Natural killer cell (primary cell): ENCODE measurements around the gene NCBP1. TPM values are rescaled to one million over a fixed set of nuclear protein-coding genes. Genes with fewer than 3 reads are reported as not detected.
"Not testable (repeated sequence)": the region's sequence is repeated elsewhere in the genome, so short reads cannot be mapped to it uniquely, and the experiment has no call there.

Source experiments
- ATAC-seq, 3 donors: fragments of 150-1000 bp in 2 of 3; fragments of 200-7000 bp in 1 of 3; cut with Tn5 transposase; 1 replicate in 1 of 3; 2 replicates in 2 of 3; pipeline ENCODE4 v1.10.0; 2021; ENCODE audit warnings: mild to moderate bottlenecking in 2 of 3, moderate library complexity in 2 of 3
- DNase-seq, 2 donors: peaks; one replicate each; pipeline versions ENCODE4 v3.0.0 to v3.0.0-alpha.2; 2013 to 2021; ENCODE audit warnings: mixed read lengths in 1 of 2
- H3K27ac ChIP-seq: one replicate; pipeline ENCODE4 v1.5.1; 2013; ENCODE audit warnings: mild to moderate bottlenecking, low read length
- H3K27me3 ChIP-seq: one replicate; pipeline ENCODE4 v1.6.1; 2013; ENCODE audit warnings: low read length; ENCODE audit not compliant: control insufficient read depth, insufficient read depth
- H3K36me3 ChIP-seq: one replicate; pipeline ENCODE4 v1.6.1; 2013; ENCODE audit warnings: low read length; ENCODE audit not compliant: control insufficient read depth, insufficient read depth
- H3K4me1 ChIP-seq: one replicate; pipeline ENCODE4 v1.6.1; 2013; ENCODE audit warnings: low read length; ENCODE audit not compliant: control insufficient read depth, insufficient read depth
- H3K4me3 ChIP-seq: one replicate; pipeline ENCODE4 v1.5.1; 2013; ENCODE audit warnings: low read length
- H3K9me3 ChIP-seq: one replicate; pipeline ENCODE4 v1.6.1; 2013; ENCODE audit warnings: low read length; ENCODE audit not compliant: control insufficient read depth, insufficient read depth
- H3K27ac Mint-ChIP-seq, 2 donors: one replicate each; pipeline ENCODE4 v1.8.0; 2022; ENCODE audit warnings: mild to moderate bottlenecking in 2 of 2, mixed read lengths in 2 of 2, moderate library complexity in 1 of 2
- H3K27me3 Mint-ChIP-seq, 2 donors: one replicate each; pipeline ENCODE4 v1.8.0; 2022; ENCODE audit warnings: low read depth in 2 of 2, mixed read lengths in 2 of 2
- H3K36me3 Mint-ChIP-seq: one replicate; pipeline ENCODE4 v1.8.0; 2022; ENCODE audit warnings: mixed read lengths
- H3K4me1 Mint-ChIP-seq, 2 donors: one replicate each; pipeline ENCODE4 v1.8.0; 2022; ENCODE audit warnings: mixed read lengths in 2 of 2
- H3K4me3 Mint-ChIP-seq: one replicate; pipeline ENCODE4 v1.8.0; 2022; ENCODE audit warnings: mild to moderate bottlenecking, moderate library complexity, mixed read lengths
- H3K9me3 Mint-ChIP-seq, 2 donors: one replicate each; pipeline ENCODE4 v1.8.0; 2022; ENCODE audit warnings: mixed read lengths in 2 of 2
- CTCF ChIP-seq: fragments of 200-600 bp; IDR thresholded peaks from one replicate; pipeline ENCODE4 v1.8.0; 2022; ENCODE audit warnings: antibody characterized with exemption
- WGBS: methylation state at CpG from one replicate; pipeline ENCODE4 v1.1.7; 2013; ENCODE audit warnings: missing lambda C conversion rate; ENCODE audit not compliant: insufficient coverage; 5-methylcytosine and 5-hydroxymethylcytosine counted together
- intact Hi-C: fragments of 100-400 bp; cut with micrococcal nuclease; formaldehyde crosslinking; loops from one replicate; pipeline ENCODE4 v1.14.2; 2022
- total RNA-seq, 4 donors: library from RNA; stranded (reverse); fragments of 120-200 nt in 1 of 4; gene quantifications; one replicate each; pipeline versions ENCODE4 v1.2.3 to v1.2.4, GENCODE V29; 2013 to 2022

The NCBP1 gene
- 10 to 100 TPM; 39.3 to 55.2 (median 51.2) TPM for total RNA-seq
- total RNA-seq (2013): 46.9 TPM

- peaks cover 30% of the 10 kb centered on the region for H3K4me1 ChIP-seq
- under 1% methylated on average over 83 of the region's 83 CpGs for WGBS
- no peak for TF ChIP-seq CTCF
Observed at GRCh38 chr9:97632985-97633858, at the start of gene NCBP1, which contains the start of gene TSTD2. NCBP1 (plus strand) TSS chr9:97633821; CDS start chr9:97633882, 61 bp downstream. TSTD2 (minus strand) TSS chr9:97633368; CDS start chr9:97627562, 5,806 bp downstream.

GRCh38 chr9:97584778-97585177, 48.8 kb upstream of the NCBP1 start:
- H3K36me3 ChIP-seq, H3K9me3 Mint-ChIP-seq, ATAC-seq, H3K9me3 ChIP-seq, H3K27ac ChIP-seq, H3K4me1 ChIP-seq, DNase-seq, intact Hi-C loops, H3K27me3 Mint-ChIP-seq, H3K4me3 ChIP-seq, H3K4me3 Mint-ChIP-seq, H3K27me3 ChIP-seq, H3K36me3 Mint-ChIP-seq, H3K27ac Mint-ChIP-seq, H3K4me1 Mint-ChIP-seq: not testable (repeated sequence)
- no CpG with 5 or more reads among the region's 2 CpGs for WGBS

More at GRCh38 chr9:97632985-97633858, at the start of gene NCBP1, which contains the start of gene TSTD2:
- H3K4me3 Mint-ChIP-seq: peak within 1 kb of the TSS; percentile 94
- DNase-seq (peak; percentile 93 to 98), ATAC-seq (peak; percentile 84 to 96 (median 89))
- Histone ChIP-seq H3K36me3 (no peaks in the 10 kb centered on the region), H3K4me3 (peak within 1 kb of the TSS; percentile 91), H3K9me3 (no peaks in the 10 kb centered on the region), H3K27me3 (no peaks in the 10 kb centered on the region), H3K27ac (peak within 1 kb of the TSS; percentile 93)
- peak within 1 kb of the TSS; percentile 96 to 100 for H3K27ac Mint-ChIP-seq
- no peaks in the 10 kb centered on the region for H3K36me3 Mint-ChIP-seq
- H3K9me3 Mint-ChIP-seq: no peaks in the 10 kb centered on the region
- H3K27me3 Mint-ChIP-seq: no peaks in the 10 kb centered on the region
- intact Hi-C loops: loop anchor here (1.0 to 2.0 kb wide), 2 partner anchors 63 to 290 kb away; partner anchors contain the start of gene TRMO
- H3K4me1 Mint-ChIP-seq: peaks cover 45 to 65% of the 10 kb centered on the region in 2 donors

- H3K4me1 Mint-ChIP-seq, H3K4me3 Mint-ChIP-seq, H3K27me3 ChIP-seq, H3K9me3 Mint-ChIP-seq, H3K27ac ChIP-seq, ATAC-seq, intact Hi-C loops, H3K9me3 ChIP-seq, DNase-seq, H3K36me3 ChIP-seq, H3K36me3 Mint-ChIP-seq, H3K4me1 ChIP-seq, H3K4me3 ChIP-seq, H3K27ac Mint-ChIP-seq: not testable (repeated sequence)
- WGBS: 96% methylated on average over 4 of the region's 7 CpGs
- peaks cover 0 to 12% of the 10 kb centered on the region in 2 donors for H3K27me3 Mint-ChIP-seq
Observed at GRCh38 chr9:97586909-97587308, 46.7 kb upstream of the NCBP1 start.

- intact Hi-C loops: no loop called here
- no peak overlapping the region for H3K4me3 ChIP-seq
- no peaks in the 10 kb centered on the region for H3K4me1 ChIP-seq
- no peak for ATAC-seq
- peaks cover 4 to 12% of the 10 kb centered on the region in 2 donors for H3K27me3 Mint-ChIP-seq
- no peak overlapping the region for H3K27ac ChIP-seq
- H3K9me3 Mint-ChIP-seq: peaks cover 0 to 2% of the 10 kb centered on the region in 2 donors
- H3K27ac Mint-ChIP-seq: no peak overlapping the region
- TF ChIP-seq CTCF: no peak
- WGBS: 88% methylated on average over 6 of the region's 6 CpGs
- H3K4me1 Mint-ChIP-seq: no peaks in the 10 kb centered on the region
- H3K4me3 Mint-ChIP-seq: no peak overlapping the region
- H3K9me3 ChIP-seq: no peaks in the 10 kb centered on the region
- DNase-seq: no peak
- no peaks in the 10 kb centered on the region for H3K36me3 ChIP-seq
- H3K36me3 Mint-ChIP-seq: no peaks in the 10 kb centered on the region
- H3K27me3 ChIP-seq: no peaks in the 10 kb centered on the region
Observed at GRCh38 chr9:97591535-97591934, 42.1 kb upstream of the NCBP1 start.
